ENCODE results near the gene MPV17L2. TPM values are rescaled to one million over a fixed set of nuclear protein-coding genes. Genes with fewer than 3 reads are reported as not detected.

MPV17L2 gene
- total and polyA plus RNA-seq, 2 donors (not counting 3 experiments of a cell fraction or from before 2014, with no cell fraction given), result 13.8 to 27.6 TPM

DNA sequence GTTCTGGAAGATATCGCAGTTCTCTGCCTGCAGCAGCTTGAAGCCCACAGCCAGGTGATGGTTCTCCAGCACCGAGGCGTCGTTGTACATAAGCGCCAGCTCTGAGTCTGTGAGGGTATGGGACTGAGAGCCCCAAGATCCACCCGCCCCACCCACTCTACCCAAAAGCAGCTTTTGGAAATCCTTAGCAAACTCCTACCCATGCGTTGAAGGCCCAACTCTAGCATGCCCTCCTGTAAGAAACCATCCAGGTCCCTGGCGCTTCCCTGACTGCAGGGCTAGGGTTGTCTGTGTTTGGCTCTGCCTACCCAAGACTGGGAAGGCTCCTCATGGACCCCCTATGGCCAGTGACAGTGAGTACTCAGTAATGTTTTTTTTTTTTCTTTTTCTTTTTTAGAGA lies 23.8 kb downstream of the MPV17L2 start:
- H3K9me3 ChIP-seq (replicated peaks; ENCODE audit: control insufficient read depth, insufficient read depth, low read length), result no peaks in the 10 kb centered on the region
- no peak overlapping the region for H3K4me2 ChIP-seq (ENCODE audit: insufficient read depth, low read length)
- DNase-seq (ENCODE audit: low read depth, low spot score), result no peak
- BruUV-seq (replicated peaks), result no TSS peak
- H3K36me3 ChIP-seq (ENCODE audit: control insufficient read depth in 2 of 2, extremely low read depth in 1 of 2, insufficient read depth in 2 of 2, low read length in 2 of 2), result no peaks in the 10 kb centered on the region
- no peaks in the 10 kb centered on the region for H3K9me1 ChIP-seq (replicated peaks; ENCODE audit: control insufficient read depth, extremely low read depth, insufficient read depth, low read length)
- H2AFZ ChIP-seq (ENCODE audit: low read depth, low read length), result no peak overlapping the region
- H3K27me3 ChIP-seq (ENCODE audit: control insufficient read depth in 2 of 2, insufficient read depth in 2 of 2, low read length in 2 of 2), result no peaks in the 10 kb centered on the region
- intact Hi-C loops (cut with micrococcal nuclease) (no loop called here), dilution Hi-C loops (cut with MboI; ENCODE audit: extremely low pct_ligation_motif_present, low sequenced_read_pairs) (no loop called here)
- no peak overlapping the region for H3K4me3 ChIP-seq (replicated peaks in 1 of 3; ENCODE audit: insufficient read depth in 1 of 3, low read depth in 1 of 3, low read length in 3 of 3)
- no peaks in the 10 kb centered on the region for H4K20me1 ChIP-seq (replicated peaks; ENCODE audit: control insufficient read depth, extremely low read depth, insufficient read depth, low read length)
- CTCF ChIA-PET, result interaction anchor here (0.8 to 1.5 kb wide), 2 partner anchors 12 to 63 kb away, joined by 4 to 6 read pairs; partner anchors contain the start of gene RAB3A
- FAIRE-seq, result no peak
- TF ChIP-seq JUN (IDR thresholded peaks at IDR 0.05; ENCODE audit: borderline replicate concordance, insufficient read depth, insufficient read length, low read depth) (no peak), GATA2 (IDR thresholded peaks at IDR 0.05; ENCODE audit: insufficient read depth, insufficient read length, low read depth, low read length) (no peak), POLR2AphosphoS5 (IDR thresholded peaks at IDR 0.05; ENCODE audit: insufficient read depth, low read depth, low read length) (no peak), FOS (IDR thresholded peaks at IDR 0.05; ENCODE audit: borderline replicate concordance, insufficient read depth, low read length) (no peak), POLR2A (IDR thresholded peaks at IDR 0.05; ENCODE audit: low read depth, low read length) (no peak), EZH2 (IDR thresholded peaks at IDR 0.05; ENCODE audit: borderline replicate concordance, low read depth, low read length, severe bottlenecking) (no peak), MYC (IDR thresholded peaks at IDR 0.05; ENCODE audit: low read depth, low read length) (no peak)
- TF ChIP-seq, protein P1, sequence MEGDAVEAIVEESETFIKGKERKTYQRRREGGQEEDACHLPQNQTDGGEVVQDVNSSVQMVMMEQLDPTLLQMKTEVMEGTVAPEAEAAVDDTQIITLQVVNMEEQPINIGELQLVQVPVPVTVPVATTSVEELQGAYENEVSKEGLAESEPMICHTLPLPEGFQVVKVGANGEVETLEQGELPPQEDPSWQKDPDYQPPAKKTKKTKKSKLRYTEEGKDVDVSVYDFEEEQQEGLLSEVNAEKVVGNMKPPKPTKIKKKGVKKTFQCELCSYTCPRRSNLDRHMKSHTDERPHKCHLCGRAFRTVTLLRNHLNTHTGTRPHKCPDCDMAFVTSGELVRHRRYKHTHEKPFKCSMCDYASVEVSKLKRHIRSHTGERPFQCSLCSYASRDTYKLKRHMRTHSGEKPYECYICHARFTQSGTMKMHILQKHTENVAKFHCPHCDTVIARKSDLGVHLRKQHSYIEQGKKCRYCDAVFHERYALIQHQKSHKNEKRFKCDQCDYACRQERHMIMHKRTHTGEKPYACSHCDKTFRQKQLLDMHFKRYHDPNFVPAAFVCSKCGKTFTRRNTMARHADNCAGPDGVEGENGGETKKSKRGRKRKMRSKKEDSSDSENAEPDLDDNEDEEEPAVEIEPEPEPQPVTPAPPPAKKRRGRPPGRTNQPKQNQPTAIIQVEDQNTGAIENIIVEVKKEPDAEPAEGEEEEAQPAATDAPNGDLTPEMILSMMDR (IDR thresholded peaks at IDR 0.05; ENCODE audit: extremely low read depth in 1 of 2, insufficient read depth in 1 of 2, low read depth in 1 of 2, low read length in 2 of 2), result no peak
- TF ChIP-seq, protein P2, sequence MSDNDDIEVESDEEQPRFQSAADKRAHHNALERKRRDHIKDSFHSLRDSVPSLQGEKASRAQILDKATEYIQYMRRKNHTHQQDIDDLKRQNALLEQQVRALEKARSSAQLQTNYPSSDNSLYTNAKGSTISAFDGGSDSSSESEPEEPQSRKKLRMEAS (IDR thresholded peaks at IDR 0.05; ENCODE audit: insufficient read depth, insufficient read length), result no peak
- H3K27ac ChIP-seq (ENCODE audit: insufficient read depth, low read depth, low read length), result no peak overlapping the region
- H3K79me2 ChIP-seq (ENCODE audit: control insufficient read depth, insufficient read depth, low read length), result no peaks in the 10 kb centered on the region
- H3K9ac ChIP-seq (replicated peaks; ENCODE audit: extremely low read depth, insufficient read depth, low read length), result no peak overlapping the region
- H3K4me1 ChIP-seq (ENCODE audit: control insufficient read depth, extremely low read depth, insufficient read depth, low read length), result no peaks in the 10 kb centered on the region
- POLR2A ChIA-PET, result interaction anchor here (0.6 kb wide), 1 partner anchor 36 kb away, joined by 4 read pairs; no protein-coding TSS in a partner anchor
